HG03039 (cell line): Measurements from ENCODE around the gene HMGCS2.

Source experiments
- ATAC-seq: cut with Tn5 transposase; IDR thresholded peaks from one replicate; pipeline ENCODE4 v1.9.1; 2021; ENCODE audit warnings: mild to moderate bottlenecking, moderate library complexity; ENCODE audit not compliant: unreplicated experiment

Gene HMGCS2

DNA sequence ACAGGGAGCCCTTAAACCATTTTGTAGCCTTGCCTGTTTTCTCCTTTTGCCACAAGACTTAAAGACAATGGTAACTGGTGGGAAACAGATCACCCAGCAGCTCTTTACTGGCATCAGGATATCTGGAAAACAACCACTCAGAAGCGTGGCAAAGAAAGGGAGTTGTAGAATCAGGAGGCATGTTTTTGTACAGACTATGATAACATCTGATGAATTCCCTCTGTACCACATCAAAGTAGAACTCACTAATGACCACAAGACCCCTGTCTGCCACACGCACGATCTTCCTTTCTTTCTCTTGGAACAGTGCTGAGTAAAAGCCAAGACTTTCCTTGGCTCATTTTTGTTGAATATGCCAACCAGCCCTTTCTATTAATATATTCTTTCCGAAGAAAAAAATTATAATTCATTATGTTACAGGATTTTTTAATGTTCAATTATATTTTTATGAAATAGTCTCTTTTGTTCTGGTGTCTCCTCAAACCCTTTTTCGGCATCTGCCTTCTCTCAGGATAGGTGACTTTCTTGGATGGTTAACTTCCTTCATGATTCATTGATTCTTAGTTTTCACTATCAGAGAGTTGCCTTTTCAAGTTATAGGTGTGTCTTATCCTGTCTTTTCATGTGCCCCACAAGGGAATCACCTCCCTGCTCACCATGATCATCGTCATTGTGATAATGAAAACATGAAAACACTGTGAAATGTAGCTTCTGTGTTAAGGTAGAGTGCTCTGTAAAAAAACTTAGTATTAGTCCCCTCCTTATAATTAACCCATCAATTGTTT lies 64.8 kb downstream of the HMGCS2 start:
- no peak for ATAC-seq

DNA sequence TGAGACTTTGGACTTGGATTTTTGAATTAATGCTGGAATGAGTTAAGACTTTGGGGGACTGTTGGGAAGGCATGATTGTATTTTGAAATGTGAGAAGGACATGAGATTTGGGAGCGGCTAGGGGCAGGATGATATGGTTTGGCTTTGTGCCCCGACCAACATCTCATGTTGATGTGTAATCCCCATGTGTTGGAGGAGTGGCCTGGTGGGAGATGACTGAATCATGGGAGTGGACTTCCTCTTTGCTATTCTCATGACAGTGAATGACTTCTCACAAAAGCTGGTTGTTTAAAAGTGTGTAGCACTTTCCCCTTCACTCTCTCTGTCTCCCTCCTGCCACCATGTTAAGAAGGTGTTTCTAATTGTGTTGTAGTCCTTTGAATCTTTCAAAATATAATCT lies 66.3 kb downstream of the HMGCS2 start:
- ATAC-seq = no peak

GRCh38 chr1:119701659-119702058 lies 67.0 kb downstream of the HMGCS2 start:
- no peak for ATAC-seq

DNA sequence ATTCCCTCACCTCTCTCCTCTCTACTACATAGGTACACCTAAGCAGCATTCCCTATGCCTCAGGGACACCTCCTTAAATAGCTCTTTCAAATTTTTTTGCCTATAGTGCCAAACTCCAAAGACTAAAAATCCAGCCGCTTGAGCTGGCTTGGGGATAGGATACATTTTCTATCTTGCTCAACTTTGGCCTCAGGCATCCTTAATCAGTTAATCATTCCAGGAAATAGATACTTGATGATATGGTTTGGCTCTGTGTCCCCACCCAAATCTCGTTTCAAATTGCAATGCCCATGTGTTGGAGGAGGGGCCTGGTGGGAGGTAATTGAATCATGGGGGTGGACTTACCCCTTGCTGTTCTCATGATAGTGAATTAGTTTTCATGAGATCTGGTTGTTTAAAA lies 68.4 kb downstream of the HMGCS2 start:
- ATAC-seq = no peak
